IMR-90 (cell line): Measurements from ENCODE around the gene FBXO4. TPM values are rescaled to one million over a fixed set of nuclear protein-coding genes. Genes with fewer than 3 reads are reported as not detected.

Experiments used
- ATAC-seq: fragments of 200-7000 bp; cut with Tn5 transposase; 2 replicates; pipeline ENCODE4 v1.9.1; 2020; ENCODE audit warnings: low read depth, mild to moderate bottlenecking, moderate library complexity
- BruUV-seq: library from RNA; stranded (reverse); fragments of 400-500 nt; replicated peaks from 2 replicates; lab custom pipeline; 2021; lab: Mats Ljungman, UMichigan
- CTCF ChIA-PET: fragments of 300-600 bp; formaldehyde crosslinking; extraction: SDS; loops from one replicate; lab custom pipeline; 2021; ENCODE audit warnings: antibody characterized with exemption; lab: Yijun Ruan, JAX
- POLR2A ChIA-PET: fragments of 300-600 bp; sonication (Branson Sonifier 250); formaldehyde crosslinking; loops from one replicate; lab custom pipeline; 2022; ENCODE audit warnings: antibody characterized with exemption; ENCODE audit not compliant: unreplicated experiment; lab: Charles Lee
- DNase-seq: peaks from one replicate; pipeline ENCODE4 v3.0.0; 2013
- H2AFZ ChIP-seq: replicated peaks from 2 replicates; pipeline ENCODE3; 2013; ENCODE audit warnings: low read length, mild to moderate bottlenecking; ENCODE audit not compliant: poor library complexity
- H2AK5ac ChIP-seq: 2 replicates; pipeline ENCODE4 v1.6.1; 2013; ENCODE audit warnings: low read depth, low read length, inconsistent platforms
- H2AK9ac ChIP-seq: replicated peaks from 2 replicates; pipeline ENCODE3; 2013; ENCODE audit warnings: mild to moderate bottlenecking, low read depth, low read length, moderate library complexity; ENCODE audit not compliant: poor library complexity
- H2BK120ac ChIP-seq: 2 replicates; pipeline ENCODE4 v1.6.1; 2013; ENCODE audit warnings: low read depth, low read length, inconsistent platforms
- H2BK15ac ChIP-seq: 3 replicates; pipeline ENCODE4 v1.6.1; 2013; ENCODE audit warnings: low read depth, low read length, inconsistent platforms
- H2BK20ac ChIP-seq: 2 replicates; pipeline ENCODE4 v1.6.1; 2013; ENCODE audit warnings: low read depth, mild to moderate bottlenecking, inconsistent platforms, low read length, moderate library complexity
- H2BK5ac ChIP-seq: 2 replicates; pipeline ENCODE4 v1.6.1; 2013; ENCODE audit warnings: mild to moderate bottlenecking, low read depth, low read length, inconsistent platforms; ENCODE audit not compliant: poor library complexity, severe bottlenecking
- H3K14ac ChIP-seq: replicated peaks from 2 replicates; pipeline ENCODE4 v1.6.1; 2013; ENCODE audit warnings: low read depth, low read length, inconsistent platforms
- H3K18ac ChIP-seq: 2 replicates; pipeline ENCODE4 v1.6.1; 2013; ENCODE audit warnings: low read depth, low read length, control low read depth
- H3K23ac ChIP-seq: 2 replicates; pipeline ENCODE4 v1.6.1; 2013; ENCODE audit warnings: low read depth, low read length, inconsistent platforms
- H3K27ac ChIP-seq: 2 replicates; pipeline ENCODE4 v1.5.1; 2013; ENCODE audit warnings: mild to moderate bottlenecking, control low read depth, low read length; ENCODE audit not compliant: insufficient read depth
- H3K27me3 ChIP-seq: 2 replicates; pipeline ENCODE4 v1.6.1; 2013; ENCODE audit warnings: low read length; ENCODE audit not compliant: control insufficient read depth, insufficient read depth
- H3K36me3 ChIP-seq: 2 replicates; pipeline ENCODE4 v1.6.1; 2013; ENCODE audit warnings: low read length, mixed read lengths; ENCODE audit not compliant: control insufficient read depth, insufficient read depth
- H3K4ac ChIP-seq: 2 replicates; pipeline ENCODE4 v1.6.1; 2013; ENCODE audit warnings: low read depth, low read length, inconsistent platforms
- H3K4me1 ChIP-seq: 2 replicates; pipeline ENCODE4 v1.6.1; 2013; ENCODE audit warnings: low read length, mixed read lengths; ENCODE audit not compliant: control insufficient read depth, insufficient read depth
- H3K4me2 ChIP-seq: 2 replicates; pipeline ENCODE4 v1.6.1; 2013; ENCODE audit warnings: low read depth, mild to moderate bottlenecking, control low read depth, low read length, moderate library complexity
- H3K4me3 ChIP-seq: 2 replicates; pipeline ENCODE4 v1.5.1; 2013; ENCODE audit warnings: low read depth, mild to moderate bottlenecking, control low read depth, low read length, moderate library complexity; ENCODE audit not compliant: insufficient read depth
- H3K56ac ChIP-seq: 2 replicates; pipeline ENCODE4 v1.6.1; 2013; ENCODE audit warnings: low read length, inconsistent platforms; ENCODE audit not compliant: insufficient read depth; ENCODE audit errors: extremely low read depth
- H3K79me1 ChIP-seq, 2 experiments: 2 replicates each; pipeline ENCODE4 v1.6.1; 2013; ENCODE audit warnings: low read length in 2 of 2, inconsistent platforms in 1 of 2, low read depth in 1 of 2
- H3K9ac ChIP-seq: 2 replicates; pipeline ENCODE4 v1.6.1; 2013; ENCODE audit warnings: low read depth, low read length, control low read depth
- H3K9me1 ChIP-seq: 2 replicates; pipeline ENCODE4 v1.6.1; 2013; ENCODE audit warnings: low read length, inconsistent platforms; ENCODE audit not compliant: insufficient read depth
- H3K9me3 ChIP-seq: 2 replicates; pipeline ENCODE4 v1.6.1; 2013; ENCODE audit warnings: low read length; ENCODE audit not compliant: control insufficient read depth, insufficient read depth
- H4K20me1 ChIP-seq: 2 replicates; pipeline ENCODE4 v1.6.1; 2013; ENCODE audit warnings: low read length, inconsistent platforms; ENCODE audit not compliant: insufficient read depth
- H4K5ac ChIP-seq: 2 replicates; pipeline ENCODE4 v1.6.1; 2013; ENCODE audit warnings: mild to moderate bottlenecking, low read depth, low read length, control low read depth
- H4K8ac ChIP-seq, 2 experiments: 2 replicates each; pipeline ENCODE4 v1.6.1; 2013; ENCODE audit warnings: low read depth in 2 of 2, low read length in 2 of 2, control low read depth in 1 of 2, inconsistent platforms in 1 of 2
- H4K91ac ChIP-seq: 2 replicates; pipeline ENCODE4 v1.6.1; 2013; ENCODE audit warnings: low read depth, low read length, inconsistent platforms; ENCODE audit not compliant: insufficient read depth
- BHLHE40 ChIP-seq: fragments of 150-350 bp; IDR thresholded peaks from 2 replicates; pipeline ENCODE4 v1.6.1; 2016; ENCODE audit warnings: mild to moderate bottlenecking, low read depth, low read length
- CEBPB ChIP-seq: IDR thresholded peaks from 2 replicates; pipeline ENCODE4 v1.6.1; 2012; ENCODE audit warnings: low read depth, low read length, improper control_type of control experiment
- CHD1 ChIP-seq: IDR thresholded peaks from 2 replicates; pipeline ENCODE4 v1.6.1; 2012; ENCODE audit warnings: low read depth, low read length, improper control_type of control experiment
- FOS ChIP-seq: fragments of 150-350 bp; IDR thresholded peaks from 2 replicates; pipeline ENCODE4 v1.6.1; 2016; ENCODE audit warnings: low read depth, low read length
- MAFK ChIP-seq: IDR thresholded peaks from 2 replicates; pipeline ENCODE4 v1.6.1; 2012; ENCODE audit warnings: low read depth, low read length, improper control_type of control experiment
- MAZ ChIP-seq: IDR thresholded peaks from 2 replicates; pipeline ENCODE4 v1.6.1; 2012; ENCODE audit warnings: low read depth, mild to moderate bottlenecking, low read length, improper control_type of control experiment, moderate library complexity, borderline replicate concordance
- MXI1 ChIP-seq: IDR thresholded peaks from 2 replicates; pipeline ENCODE4 v1.6.1; 2012; ENCODE audit warnings: low read depth, mild to moderate bottlenecking, low read length, moderate library complexity, borderline replicate concordance
- NFE2L2 ChIP-seq: fragments of 150-350 bp; IDR thresholded peaks from 2 replicates; pipeline ENCODE4 v1.6.1; 2016; ENCODE audit warnings: low read depth, mild to moderate bottlenecking, low read length
- POLR2A ChIP-seq: IDR thresholded peaks from 2 replicates; pipeline ENCODE4 v1.6.1; 2012; ENCODE audit warnings: mild to moderate bottlenecking, low read depth, low read length
- RAD21 ChIP-seq: IDR thresholded peaks from 2 replicates; pipeline ENCODE4 v1.6.1; 2012; ENCODE audit warnings: low read length, improper control_type of control experiment
- RCOR1 ChIP-seq: IDR thresholded peaks from 2 replicates; pipeline ENCODE4 v1.6.1; 2012; ENCODE audit warnings: mild to moderate bottlenecking, low read length, improper control_type of control experiment; ENCODE audit not compliant: insufficient replicate concordance
- RFX5 ChIP-seq: IDR thresholded peaks from 2 replicates; pipeline ENCODE4 v1.8.0; 2012; ENCODE audit warnings: low read depth, mild to moderate bottlenecking, low read length, moderate library complexity
- SMC3 ChIP-seq: fragments of 150-350 bp; IDR thresholded peaks from 2 replicates; pipeline ENCODE4 v1.6.1; 2016; ENCODE audit warnings: low read depth, mild to moderate bottlenecking, antibody characterized with exemption, low read length, moderate library complexity
- WGBS, 2 experiments: methylation state at CpG; one replicate each; pipeline versions ENCODE4 v1.1.5 to v1.1.7; 2013; ENCODE audit warnings: missing lambda C conversion rate in 2 of 2; ENCODE audit not compliant: insufficient read length in 1 of 2; ENCODE audit errors: extremely low coverage in 2 of 2; 5-methylcytosine and 5-hydroxymethylcytosine counted together
- dilution Hi-C: fragments of 300-500 bp; cut with HindIII; formaldehyde crosslinking; loops from one replicate; pipeline ENCODE4 v1.14.3; 2018; ENCODE audit warnings: low sequenced_read_pairs; ENCODE audit not compliant: unreplicated experiment
- in situ Hi-C: fragments of 300-500 bp; cut with MboI; formaldehyde crosslinking; loops from 3 replicates; pipeline ENCODE4 v1.14.3; 2019; ENCODE audit warnings: low sequenced_read_pairs, inconsistent platforms, mixed read lengths
- intact Hi-C: fragments of 100-400 bp; cut with micrococcal nuclease; formaldehyde crosslinking; loops from 2 replicates; pipeline ENCODE4 v1.10.0; 2022
- polyA plus RNA-seq, 3 experiments: library from polyadenylated mRNA; depleted of rRNA; stranded (reverse); fragments of >200 nt; gene quantifications; 2 replicates each; pipeline ENCODE4 v1.2.3, GENCODE V29; 2012; ENCODE audit warnings: low replicate concordance in 1 of 3
- total RNA-seq: library from RNA; depleted of rRNA; stranded (reverse); fragments of >200 nt; gene quantifications from 2 replicates; pipeline ENCODE4 v1.2.3, GENCODE V29; 2012
- TF ChIP-seq, protein P1 (sequence below): fragments of 150-350 bp; IDR thresholded peaks from 2 replicates; pipeline ENCODE4 v1.6.1; 2016; ENCODE audit warnings: low read depth, mild to moderate bottlenecking, low read length, moderate library complexity, borderline replicate concordance
- TF ChIP-seq, protein P2 (sequence below): conservative IDR thresholded peaks from 2 replicates; pipeline ENCODE4 v1.5.1; 2012; ENCODE audit warnings: mild to moderate bottlenecking, low read depth, low read length, improper control_type of control experiment

Gene FBXO4
- total and polyA plus RNA-seq, 2 of the 4 experiments (the other 2 are of a cell fraction): 3.5 to 4.1 TPM

DNA sequence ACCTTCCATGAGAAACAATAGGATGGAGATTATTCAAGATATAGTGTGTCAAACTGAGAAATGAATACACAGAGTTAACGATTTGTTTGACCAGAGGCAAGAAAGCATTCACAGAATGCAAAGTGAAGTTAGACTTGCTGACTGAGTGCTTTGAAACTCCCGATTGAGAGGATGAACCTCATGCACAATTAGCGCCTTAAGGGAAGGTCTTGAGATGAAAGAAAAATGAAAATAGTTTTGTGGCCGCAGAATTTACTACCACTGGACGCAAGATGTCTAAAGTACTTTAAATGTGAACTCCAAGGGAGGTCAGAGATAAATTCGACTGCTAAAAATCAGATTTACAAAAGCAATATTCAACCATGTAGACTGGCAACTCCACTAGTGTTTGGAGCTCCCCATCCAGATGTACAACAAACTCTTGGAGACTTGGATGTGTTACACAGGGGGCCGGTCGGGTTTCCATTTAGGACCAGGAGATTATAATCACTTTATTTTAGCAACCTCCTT is 21.6 kb upstream of the FBXO4 start:
- DNase-seq (no peak), ATAC-seq (no peak)
- BruUV-seq: no TSS peak
- dilution Hi-C loops (no loop called here), intact Hi-C loops (loop anchor here (5.0 kb wide), 1 partner anchor 1139 kb away; the partner anchor contains the start of gene ANXA2R), in situ Hi-C loops (no loop called here)
- Histone ChIP-seq H3K23ac (no peak overlapping the region), H4K5ac (no peak overlapping the region; the same call in 1 of the 2 replicates), H3K27ac (peak overlapping the region; percentile 19), H2AK5ac (no peak overlapping the region), H3K4me1 (no peaks in the 10 kb centered on the region; the same call in 1 of the 2 replicates), H2BK120ac (no peak overlapping the region), H4K91ac (no peak overlapping the region), H3K79me1 (peaks cover 11 to 19% of the 10 kb centered on the region in 2 experiments; a peak in 2 of 4 replicates), H4K8ac (peak overlapping the region; percentile 25 to 55; a peak in 3 of 4 replicates), H3K4me2 (peak overlapping the region; percentile 74), H3K36me3 (peaks cover 1% of the 10 kb centered on the region; the same call in 1 of the 2 replicates), H3K4me3 (peak overlapping the region; percentile 55), H3K14ac (no peak overlapping the region; the same call in 1 of the 2 replicates), H2AFZ (peak overlapping the region; percentile 95), H3K27me3 (no peaks in the 10 kb centered on the region), H3K18ac (no peak overlapping the region), H2BK20ac (no peak overlapping the region), H2BK5ac (peak overlapping the region; percentile 1), H2AK9ac (peak overlapping the region; percentile 89), H4K20me1 (no peaks in the 10 kb centered on the region; the same call in 1 of the 2 replicates), H3K9me1 (no peaks in the 10 kb centered on the region; the same call in 1 of the 2 replicates), H3K9ac (peak overlapping the region; percentile 56), H3K56ac (no peak overlapping the region), H3K4ac (peak overlapping the region; percentile 42; the same call in 1 of the 2 replicates), H3K9me3 (no peaks in the 10 kb centered on the region), H2BK15ac (no peak overlapping the region)
- POLR2A ChIA-PET: interaction anchor here (0.5 to 0.7 kb wide), 2 partner anchors 23 to 25 kb away, joined by 3 to 4 read pairs; no protein-coding TSS in a partner anchor
- CTCF ChIA-PET: interaction anchor here (0.8 kb wide), 1 partner anchor 25 kb away, joined by 3 read pairs; no protein-coding TSS in a partner anchor
- whole genome bisulfite sequencing, 2 experiments: 100% methylated on average over 1 of the region's 8 CpGs; no CpG with 5 or more reads in 1 of the 2 experiments
- TF ChIP-seq, protein P1, sequence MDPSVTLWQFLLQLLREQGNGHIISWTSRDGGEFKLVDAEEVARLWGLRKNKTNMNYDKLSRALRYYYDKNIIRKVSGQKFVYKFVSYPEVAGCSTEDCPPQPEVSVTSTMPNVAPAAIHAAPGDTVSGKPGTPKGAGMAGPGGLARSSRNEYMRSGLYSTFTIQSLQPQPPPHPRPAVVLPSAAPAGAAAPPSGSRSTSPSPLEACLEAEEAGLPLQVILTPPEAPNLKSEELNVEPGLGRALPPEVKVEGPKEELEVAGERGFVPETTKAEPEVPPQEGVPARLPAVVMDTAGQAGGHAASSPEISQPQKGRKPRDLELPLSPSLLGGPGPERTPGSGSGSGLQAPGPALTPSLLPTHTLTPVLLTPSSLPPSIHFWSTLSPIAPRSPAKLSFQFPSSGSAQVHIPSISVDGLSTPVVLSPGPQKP: no peak
- TF ChIP-seq CEBPB (no peak), SMC3 (no peak), BHLHE40 (no peak), RAD21 (no peak), RFX5 (no peak), POLR2A (no peak), MAZ (no peak), MAFK (no peak), MXI1 (no peak), RCOR1 (no peak), NFE2L2 (no peak), CHD1 (no peak), FOS (no peak)
- TF ChIP-seq, protein P2, sequence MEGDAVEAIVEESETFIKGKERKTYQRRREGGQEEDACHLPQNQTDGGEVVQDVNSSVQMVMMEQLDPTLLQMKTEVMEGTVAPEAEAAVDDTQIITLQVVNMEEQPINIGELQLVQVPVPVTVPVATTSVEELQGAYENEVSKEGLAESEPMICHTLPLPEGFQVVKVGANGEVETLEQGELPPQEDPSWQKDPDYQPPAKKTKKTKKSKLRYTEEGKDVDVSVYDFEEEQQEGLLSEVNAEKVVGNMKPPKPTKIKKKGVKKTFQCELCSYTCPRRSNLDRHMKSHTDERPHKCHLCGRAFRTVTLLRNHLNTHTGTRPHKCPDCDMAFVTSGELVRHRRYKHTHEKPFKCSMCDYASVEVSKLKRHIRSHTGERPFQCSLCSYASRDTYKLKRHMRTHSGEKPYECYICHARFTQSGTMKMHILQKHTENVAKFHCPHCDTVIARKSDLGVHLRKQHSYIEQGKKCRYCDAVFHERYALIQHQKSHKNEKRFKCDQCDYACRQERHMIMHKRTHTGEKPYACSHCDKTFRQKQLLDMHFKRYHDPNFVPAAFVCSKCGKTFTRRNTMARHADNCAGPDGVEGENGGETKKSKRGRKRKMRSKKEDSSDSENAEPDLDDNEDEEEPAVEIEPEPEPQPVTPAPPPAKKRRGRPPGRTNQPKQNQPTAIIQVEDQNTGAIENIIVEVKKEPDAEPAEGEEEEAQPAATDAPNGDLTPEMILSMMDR: no peak
